ENCODE results near the gene AASDH.

DNA sequence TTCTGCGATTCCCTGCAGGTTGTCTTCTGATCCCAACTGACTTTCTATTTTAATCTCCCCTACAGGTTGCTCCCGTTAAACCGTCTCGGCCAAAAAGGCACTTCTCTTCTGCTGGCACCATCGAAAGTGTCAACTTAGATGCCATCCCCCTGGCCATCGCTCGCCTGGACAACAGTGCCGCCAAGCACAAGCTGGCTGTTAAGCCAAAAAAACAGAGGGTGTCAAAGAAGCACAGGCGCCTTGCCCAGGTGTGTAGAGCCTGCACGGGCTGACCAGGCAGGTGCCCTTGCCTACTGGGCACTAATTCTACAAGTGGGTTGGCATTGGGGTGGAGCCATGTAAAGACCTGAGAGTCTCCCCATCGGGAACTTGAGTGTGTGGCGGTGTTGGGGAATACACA, 74.2 kb downstream of the AASDH start:
- TF ChIP-seq, protein P1, sequence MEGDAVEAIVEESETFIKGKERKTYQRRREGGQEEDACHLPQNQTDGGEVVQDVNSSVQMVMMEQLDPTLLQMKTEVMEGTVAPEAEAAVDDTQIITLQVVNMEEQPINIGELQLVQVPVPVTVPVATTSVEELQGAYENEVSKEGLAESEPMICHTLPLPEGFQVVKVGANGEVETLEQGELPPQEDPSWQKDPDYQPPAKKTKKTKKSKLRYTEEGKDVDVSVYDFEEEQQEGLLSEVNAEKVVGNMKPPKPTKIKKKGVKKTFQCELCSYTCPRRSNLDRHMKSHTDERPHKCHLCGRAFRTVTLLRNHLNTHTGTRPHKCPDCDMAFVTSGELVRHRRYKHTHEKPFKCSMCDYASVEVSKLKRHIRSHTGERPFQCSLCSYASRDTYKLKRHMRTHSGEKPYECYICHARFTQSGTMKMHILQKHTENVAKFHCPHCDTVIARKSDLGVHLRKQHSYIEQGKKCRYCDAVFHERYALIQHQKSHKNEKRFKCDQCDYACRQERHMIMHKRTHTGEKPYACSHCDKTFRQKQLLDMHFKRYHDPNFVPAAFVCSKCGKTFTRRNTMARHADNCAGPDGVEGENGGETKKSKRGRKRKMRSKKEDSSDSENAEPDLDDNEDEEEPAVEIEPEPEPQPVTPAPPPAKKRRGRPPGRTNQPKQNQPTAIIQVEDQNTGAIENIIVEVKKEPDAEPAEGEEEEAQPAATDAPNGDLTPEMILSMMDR (IDR thresholded peaks at IDR 0.05; ENCODE audit: low read length): no peak
- TF ChIP-seq EZH2 (optimal IDR thresholded peaks at IDR 0.05; ENCODE audit: low read depth, low read length): no peak
- TF ChIP-seq EZH2phosphoT487 (IDR thresholded peaks at IDR 0.05; ENCODE audit: low read length): no peak

Data from MM.1S (cell line).